ENCODE data around the gene FNDC5. TPM values are rescaled to one million over a fixed set of nuclear protein-coding genes. Genes with fewer than 3 reads are reported as not detected.

Gene FNDC5
- total and polyA plus RNA-seq, 9 of the 15 experiments (the other 6 are each of a cell fraction or from before 2014, with no cell fraction given), result 0.06 to 2.1 (median 0.22) TPM

- WGBS (ENCODE audit: insufficient coverage, low coverage, missing lambda C conversion rate), result 7% methylated on average over 16 of the region's 16 CpGs
- FAIRE-seq, result peak; percentile 75
- H3K4me2 ChIP-seq (ENCODE audit: insufficient read depth, low read length), result no peak overlapping the region
- TF ChIP-seq ZNF197 (CRISPR knock-in tag; IDR thresholded peaks at IDR 0.05; ENCODE audit: low read depth) (no peak), MAZ (CRISPR knock-in tag; conservative IDR thresholded peaks at IDR 0.05 in 1 of 2, IDR thresholded peaks at IDR 0.05 in 1 of 2) (peak; percentile 22 to 52; a peak in 2 of 4 replicates), CTCF (IDR thresholded peaks at IDR 0.05 in 2 of 3, conservative IDR thresholded peaks at IDR 0.05 in 1 of 3; ENCODE audit: insufficient read depth in 2 of 3, low read depth in 1 of 3, low read length in 3 of 3) (peak; percentile 86 to 99 (median 90)), CEBPB (tag; IDR thresholded peaks at IDR 0.05) (no peak), PHB2 (IDR thresholded peaks at IDR 0.05; ENCODE audit: low read depth) (no peak), SOX6 (IDR thresholded peaks at IDR 0.05) (0 out of 2 replicates have a peak, but pooled peaks have one; percentile 8), ARID1B (IDR thresholded peaks at IDR 0.05) (no peak), CHCHD3 (CRISPR knock-in tag; IDR thresholded peaks at IDR 0.05) (no peak), ZFP36 (IDR thresholded peaks at IDR 0.05; ENCODE audit: low read depth, low read length, partially characterized antibody) (peak; percentile 11), ZNF134 (CRISPR knock-in tag; conservative IDR thresholded peaks at IDR 0.05) (no peak), SFPQ (IDR thresholded peaks at IDR 0.05; ENCODE audit: low read depth, low read length) (no peak), NFATC3 (IDR thresholded peaks at IDR 0.05) (no peak), SETDB1 (IDR thresholded peaks at IDR 0.05; ENCODE audit: low read length) (no peak), MYNN (IDR thresholded peaks at IDR 0.05) (peak; percentile 80; the same call in 1 of the 2 replicates), MYNN (CRISPR knock-in tag; IDR thresholded peaks at IDR 0.05) (no peak)
Measured at GRCh38 chr1:32876341-32877210, 5.9 kb upstream of the FNDC5 start.

More at GRCh38 chr1:32876341-32877210, 5.9 kb upstream of the FNDC5 start:
- DNase-seq (ENCODE audit: extremely low read depth in 1 of 4, low spot score in 3 of 4), result peak; percentile 72 to 89 (median 86)
- Histone ChIP-seq H2AFZ (ENCODE audit: low read depth, low read length) (no peak overlapping the region), H4K20me1 (replicated peaks; ENCODE audit: control insufficient read depth, insufficient read depth, low read length) (peaks cover 24% of the 10 kb centered on the region), H3K79me2 (ENCODE audit: control insufficient read depth, insufficient read depth, low read length) (no peaks in the 10 kb centered on the region), H3K4me1 (replicated peaks in 1 of 2; ENCODE audit: control insufficient read depth in 2 of 2, insufficient read depth in 2 of 2, low read length in 2 of 2) (peaks cover 2 to 6% of the 10 kb centered on the region in 2 experiments; a peak in 3 of 5 replicates), H3K4me3 (no peak overlapping the region), H3K27me3 (ENCODE audit: control insufficient read depth in 2 of 2, insufficient read depth in 2 of 2, low read length in 2 of 2) (peaks cover 15 to 39% of the 10 kb centered on the region in 2 experiments; a peak in 4 of 5 replicates), H3K9me1 (ENCODE audit: control insufficient read depth, insufficient read depth, low read length) (no peaks in the 10 kb centered on the region), H3K27ac (ENCODE audit: extremely low read depth, low read depth, low read length) (no peak overlapping the region), H3K9ac (ENCODE audit: insufficient read depth in 1 of 2, low read depth in 2 of 2, low read length in 2 of 2) (no peak overlapping the region), H3K9me3 (replicated peaks; ENCODE audit: control insufficient read depth, insufficient read depth, low read depth, low read length) (no peaks in the 10 kb centered on the region), H3K36me3 (ENCODE audit: control insufficient read depth, insufficient read depth, low read length) (no peaks in the 10 kb centered on the region)
- no TSS peak for BruUV-seq (replicated peaks)
- ATAC-seq, result peak; percentile 85
- ChIA-PET CTCF (ENCODE audit: low intra/inter-chr PET ratio) (interaction anchor here (0.6 to 3.6 kb wide), 7 partner anchors 9 to 236 kb away, joined by 3 to 29 read pairs (median 3); no protein-coding TSS in a partner anchor), POLR2A (interaction anchor here (0.6 to 1.7 kb wide), 3 partner anchors 16 to 153 kb away, joined by 3 to 5 read pairs (median 3); no protein-coding TSS in a partner anchor)
- in situ Hi-C loops (cut with MboI), result loop anchor here (25.0 kb wide), 1 partner anchor 736 kb away; no protein-coding TSS in a partner anchor
- intact Hi-C loops (cut with micrococcal nuclease), result loop anchor here (2.0 kb wide), 1 partner anchor 208 kb away; no protein-coding TSS in a partner anchor

All from K562 (cell line).